B cell (primary cell): ENCODE data around the gene OR4A15. TPM values are rescaled to one million over a fixed set of nuclear protein-coding genes. Genes with fewer than 3 reads are reported as not detected.

Source experiments
- ATAC-seq: fragments of 200-7000 bp; cut with Tn5 transposase; one replicate; pipeline ENCODE4 v1.10.0; 2021; ENCODE audit warnings: low read depth, mild to moderate bottlenecking, moderate number of reproducible peaks, moderate library complexity
- CTCF ChIA-PET: fragments of 350-600 bp; sonication (Branson Sonifier 250); formaldehyde crosslinking; loops from one replicate; lab custom pipeline; 2021; ENCODE audit warnings: antibody characterized with exemption, inconsistent platforms; lab: Charles Lee
- POLR2A ChIA-PET: fragments of 350-600 bp; sonication (Branson Sonifier 250); formaldehyde crosslinking; loops from one replicate; lab custom pipeline; 2021; ENCODE audit warnings: antibody characterized with exemption; lab: Charles Lee
- DNase-seq: peaks from one replicate; pipeline ENCODE4 v3.0.0; 2013
- H2AFZ ChIP-seq: 2 replicates; pipeline ENCODE4 v1.6.1; 2012; ENCODE audit warnings: mild to moderate bottlenecking, low read depth, low read length; ENCODE audit not compliant: insufficient read depth, poor library complexity, severe bottlenecking
- H3K27ac ChIP-seq, 2 donors: 1 replicate in 1 of 2; 2 replicates in 1 of 2; pipeline ENCODE4 v1.5.1; 2012 to 2013; ENCODE audit warnings: low read length in 2 of 2, mild to moderate bottlenecking in 2 of 2, moderate library complexity in 1 of 2
- H3K27me3 ChIP-seq, 4 experiments: fragments of 200-600 bp in 1 of 4; sonication (generic) in 1 of 4; replicated peaks in 1 of 4; 1 replicate in 2 of 4; 2 replicates in 2 of 4; pipeline versions ENCODE4 v1.6.1 to v1.7.0; 2013 to 2016; ENCODE audit warnings: low read length in 3 of 4, mild to moderate bottlenecking in 2 of 4, mixed read lengths in 1 of 4, moderate library complexity in 1 of 4; ENCODE audit not compliant: insufficient read depth in 4 of 4, control insufficient read depth in 3 of 4; ENCODE audit errors: control extremely low read depth in 1 of 4
- H3K36me3 ChIP-seq, 2 experiments: replicated peaks in 1 of 2; 1 replicate in 1 of 2; 2 replicates in 1 of 2; pipeline versions ENCODE4 v1.6.1 to v1.7.1; 2013; ENCODE audit warnings: low read length in 1 of 2; ENCODE audit not compliant: insufficient read depth in 2 of 2, control insufficient read depth in 1 of 2; ENCODE audit errors: control extremely low read depth in 1 of 2, extremely low read depth in 1 of 2
- H3K4me1 ChIP-seq, 2 donors: fragments of 200-600 bp in 1 of 2; sonication (generic) in 1 of 2; 1 replicate in 1 of 2; 2 replicates in 1 of 2; pipeline versions ENCODE4 v1.5.1 to v1.6.1; 2013 to 2017; ENCODE audit warnings: low read length in 2 of 2; ENCODE audit not compliant: control insufficient read depth in 2 of 2, insufficient read depth in 2 of 2
- H3K4me2 ChIP-seq: replicated peaks from 2 replicates; pipeline ENCODE3; 2012; ENCODE audit warnings: mild to moderate bottlenecking, low read depth, low read length; ENCODE audit not compliant: poor library complexity, severe bottlenecking
- H3K4me3 ChIP-seq, 5 experiments: fragments of 200-600 bp in 1 of 5; sonication (generic) in 1 of 5; 1 replicate in 3 of 5; 2 replicates in 2 of 5; pipeline versions ENCODE4 v1.5.1 to v1.7.0; 2011 to 2016; ENCODE audit warnings: low read length in 4 of 5, mild to moderate bottlenecking in 4 of 5, low read depth in 2 of 5, control low read depth in 1 of 5, moderate library complexity in 1 of 5; ENCODE audit not compliant: insufficient read depth in 1 of 5; ENCODE audit errors: control extremely low read depth in 1 of 5, extremely low read depth in 1 of 5
- H3K79me2 ChIP-seq: fragments of 200-600 bp; sonication (generic); one replicate; pipeline ENCODE4 v1.6.0; 2016; ENCODE audit warnings: low read length; ENCODE audit not compliant: control insufficient read depth, insufficient read depth
- H3K9ac ChIP-seq: fragments of 200-600 bp; sonication (generic); 2 replicates; pipeline ENCODE4 v1.6.1; 2017; ENCODE audit warnings: mild to moderate bottlenecking, low read length, moderate library complexity
- H3K9me3 ChIP-seq, 3 donors: one replicate each; pipeline versions ENCODE4 v1.6.1 to v1.7.1; 2013; ENCODE audit warnings: low read length in 2 of 3; ENCODE audit not compliant: control insufficient read depth in 2 of 3, insufficient read depth in 1 of 3; ENCODE audit errors: control extremely low read depth in 1 of 3
- H4K20me1 ChIP-seq: 2 replicates; pipeline ENCODE4 v1.6.0; 2012; ENCODE audit warnings: mild to moderate bottlenecking, low read length; ENCODE audit not compliant: insufficient read depth, control insufficient read depth, poor library complexity, severe bottlenecking
- H3K27ac Mint-ChIP-seq: one replicate; pipeline ENCODE4 v1.8.0; 2021; ENCODE audit warnings: mixed read lengths
- H3K27me3 Mint-ChIP-seq: one replicate; pipeline ENCODE4 v1.8.0; 2021; ENCODE audit warnings: mixed read lengths
- H3K4me1 Mint-ChIP-seq: one replicate; pipeline ENCODE4 v1.8.0; 2021; ENCODE audit warnings: mixed read lengths
- H3K4me3 Mint-ChIP-seq: one replicate; pipeline ENCODE4 v1.8.0; 2021; ENCODE audit warnings: mixed read lengths
- H3K9me3 Mint-ChIP-seq: one replicate; pipeline ENCODE4 v1.8.0; 2022; ENCODE audit warnings: mixed read lengths; ENCODE audit not compliant: insufficient read depth
- EZH2 ChIP-seq: IDR thresholded peaks from 2 replicates; pipeline ENCODE4 v1.6.1; 2012; ENCODE audit warnings: borderline replicate concordance, low read depth, mild to moderate bottlenecking, moderate library complexity, low read length; ENCODE audit not compliant: insufficient read depth, poor library complexity, severe bottlenecking
- WGBS: methylation state at CpG from one replicate; pipeline ENCODE4 v1.1.5; 2013; ENCODE audit warnings: missing lambda C conversion rate; ENCODE audit not compliant: insufficient coverage; 5-methylcytosine and 5-hydroxymethylcytosine counted together
- intact Hi-C: fragments of 100-400 bp; cut with micrococcal nuclease; formaldehyde crosslinking; loops from one replicate; pipeline ENCODE4 v1.10.0; 2022
- polyA minus RNA-seq: library from RNA; depleted of rRNA, polyadenylated mRNA; stranded (reverse); fragments of >200 nt; gene quantifications from 2 replicates; pipeline ENCODE4 v1.2.3, GENCODE V29; 2012
- polyA plus RNA-seq: library from polyadenylated mRNA; depleted of rRNA; stranded (reverse); fragments of >200 nt; gene quantifications from 2 replicates; pipeline ENCODE4 v1.2.3, GENCODE V29; 2012
- total RNA-seq, 2 donors: library from RNA; stranded (reverse); fragments of 120-200 nt in 1 of 2; gene quantifications; 1 replicate in 1 of 2; 2 replicates in 1 of 2; pipeline versions ENCODE4 v1.2.3 to v1.2.4, GENCODE V29; 2013 to 2022
- TF ChIP-seq, protein P1 (sequence below): fragments of 200-600 bp; IDR thresholded peaks from one replicate; pipeline ENCODE4 v1.8.0; 2022; ENCODE audit warnings: antibody characterized with exemption, mild to moderate bottlenecking

The OR4A15 gene
- total RNA-seq (not detected in 2 replicates), polyA plus RNA-seq (not detected in 2 replicates), polyA minus RNA-seq (not detected in 2 replicates)
- total RNA-seq (2013), result not detected

DNA sequence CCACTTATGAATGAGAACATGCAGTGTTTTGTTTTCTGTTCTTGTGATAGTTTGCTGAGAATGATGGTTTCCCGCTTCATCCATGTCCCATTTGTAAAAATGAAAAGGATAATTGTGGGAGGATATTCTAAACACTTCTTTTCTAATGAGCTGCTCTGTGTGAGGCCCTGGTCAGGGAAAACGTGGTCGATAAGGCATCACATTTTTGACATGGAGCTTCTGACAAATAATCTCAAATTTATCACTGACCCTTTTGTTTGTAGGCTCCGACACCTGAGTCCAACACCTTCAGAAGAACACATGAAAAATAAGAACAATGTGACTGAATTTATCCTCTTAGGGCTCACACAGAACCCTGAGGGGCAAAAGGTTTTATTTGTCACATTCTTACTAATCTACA, at the start of gene OR4A15:
Gene OR4A15 (plus strand): TSS at position 301 of the 400 bp plus-strand sequence. CDS start 0 bp downstream, at position 301.
- H3K4me1 ChIP-seq, result no peaks in the 10 kb centered on the region
- no peaks in the 10 kb centered on the region for H3K27me3 Mint-ChIP-seq
- intact Hi-C loops, result no loop called here

DNA sequence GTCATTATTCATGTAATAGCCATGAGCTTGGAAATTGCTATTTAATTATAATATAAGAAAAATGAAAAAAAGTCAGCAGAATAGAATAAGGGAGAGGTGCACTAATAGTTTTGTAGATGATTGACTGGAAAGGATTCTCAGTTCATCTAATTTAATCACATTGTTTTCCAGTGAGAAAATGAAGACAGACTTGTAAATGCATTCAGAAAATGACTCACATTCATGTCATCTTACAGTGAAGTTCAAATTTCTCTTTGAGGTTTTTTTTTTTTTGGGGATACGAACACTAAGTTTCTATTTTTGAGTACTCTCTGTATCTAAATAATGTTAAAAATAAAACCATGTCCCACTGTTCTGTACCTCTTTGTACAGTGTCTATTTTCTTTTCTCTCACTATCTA, 43.3 kb upstream of the OR4A15 start:
- Mint-ChIP-seq H3K27me3 (no peaks in the 10 kb centered on the region), H3K4me1 (no peaks in the 10 kb centered on the region), H3K27ac (no peak overlapping the region), H3K9me3 (peaks cover 5% of the 10 kb centered on the region), H3K4me3 (no peak overlapping the region)
- Histone ChIP-seq H3K4me1 (no peaks in the 10 kb centered on the region), H2AFZ (no peak overlapping the region), H3K9ac (no peak overlapping the region), H3K27me3 (no peaks in the 10 kb centered on the region), H3K79me2 (no peaks in the 10 kb centered on the region), H3K27ac (no peak overlapping the region), H4K20me1 (no peaks in the 10 kb centered on the region), H3K9me3 (no peaks in the 10 kb centered on the region), H3K4me2 (no peak overlapping the region), H3K36me3 (no peaks in the 10 kb centered on the region), H3K4me3 (no peak overlapping the region)
- DNase-seq (no peak), ATAC-seq (no peak)
- WGBS, result no CpG with 5 or more reads among the region's 1 CpG
- ChIA-PET CTCF (no interaction called here), POLR2A (no interaction called here)
- no peak for TF ChIP-seq EZH2
- TF ChIP-seq, protein P1, sequence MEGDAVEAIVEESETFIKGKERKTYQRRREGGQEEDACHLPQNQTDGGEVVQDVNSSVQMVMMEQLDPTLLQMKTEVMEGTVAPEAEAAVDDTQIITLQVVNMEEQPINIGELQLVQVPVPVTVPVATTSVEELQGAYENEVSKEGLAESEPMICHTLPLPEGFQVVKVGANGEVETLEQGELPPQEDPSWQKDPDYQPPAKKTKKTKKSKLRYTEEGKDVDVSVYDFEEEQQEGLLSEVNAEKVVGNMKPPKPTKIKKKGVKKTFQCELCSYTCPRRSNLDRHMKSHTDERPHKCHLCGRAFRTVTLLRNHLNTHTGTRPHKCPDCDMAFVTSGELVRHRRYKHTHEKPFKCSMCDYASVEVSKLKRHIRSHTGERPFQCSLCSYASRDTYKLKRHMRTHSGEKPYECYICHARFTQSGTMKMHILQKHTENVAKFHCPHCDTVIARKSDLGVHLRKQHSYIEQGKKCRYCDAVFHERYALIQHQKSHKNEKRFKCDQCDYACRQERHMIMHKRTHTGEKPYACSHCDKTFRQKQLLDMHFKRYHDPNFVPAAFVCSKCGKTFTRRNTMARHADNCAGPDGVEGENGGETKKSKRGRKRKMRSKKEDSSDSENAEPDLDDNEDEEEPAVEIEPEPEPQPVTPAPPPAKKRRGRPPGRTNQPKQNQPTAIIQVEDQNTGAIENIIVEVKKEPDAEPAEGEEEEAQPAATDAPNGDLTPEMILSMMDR, result no peak
- intact Hi-C loops, result no loop called here

More for the DNA sequence above, at the start of gene OR4A15:
- DNase-seq (no peak), ATAC-seq (no peak)
- H3K27me3 ChIP-seq, result no peaks in the 10 kb centered on the region
- H4K20me1 ChIP-seq, result no peaks in the 10 kb centered on the region
- ChIA-PET CTCF (no interaction called here), POLR2A (no interaction called here)
- no peaks in the 10 kb centered on the region for H3K79me2 ChIP-seq
- peaks cover 0 to 5% (median 4%) of the 10 kb centered on the region in 3 donors for H3K9me3 ChIP-seq
- peaks cover 12% of the 10 kb centered on the region for H3K9me3 Mint-ChIP-seq
- no peak within 1 kb of the TSS for H3K4me3 Mint-ChIP-seq
- H3K4me3 ChIP-seq, result no peak within 1 kb of the TSS
- no peak within 1 kb of the TSS for H3K27ac ChIP-seq
- H3K4me2 ChIP-seq, result no peak within 1 kb of the TSS
- whole genome bisulfite sequencing, result 60% methylated on average over 1 of the region's 4 CpGs
- no peak within 1 kb of the TSS for H3K27ac Mint-ChIP-seq
- no peak within 1 kb of the TSS for H3K9ac ChIP-seq
- no peaks in the 10 kb centered on the region for H3K4me1 Mint-ChIP-seq
- no peak within 1 kb of the TSS for H2AFZ ChIP-seq
- TF ChIP-seq, protein P1, result no peak
- TF ChIP-seq EZH2, result no peak
- H3K36me3 ChIP-seq, result no peaks in the 10 kb centered on the region
